ENCODE measurements around the gene MERTK. TPM values are rescaled to one million over a fixed set of nuclear protein-coding genes. Genes with fewer than 3 reads are reported as not detected.

The MERTK gene
- total and polyA plus RNA-seq, 2 of the 8 experiments (the other 6 are each of a cell fraction or from before 2014, with no cell fraction given): 6.5 to 7.0 TPM

DNA sequence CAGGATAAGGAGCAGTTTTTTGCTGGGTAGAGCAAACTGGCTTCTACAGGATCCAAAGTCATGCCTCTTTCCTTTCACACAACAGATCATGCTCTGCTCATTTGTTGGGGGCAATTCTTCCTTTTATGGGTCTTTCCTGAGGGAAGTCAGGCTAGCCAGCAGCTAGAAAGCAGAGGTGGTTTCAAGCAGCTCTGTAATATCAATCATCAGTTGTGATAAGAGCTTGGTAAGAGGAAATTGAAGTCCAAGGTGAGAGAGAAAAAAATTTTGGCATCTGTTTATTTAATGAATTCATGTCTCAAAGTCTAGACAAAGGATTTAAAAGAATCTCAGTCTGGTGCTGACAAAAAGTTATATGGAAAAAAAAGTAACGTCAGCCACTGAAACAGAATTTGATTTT, 162.9 kb downstream of the MERTK start:
- Histone ChIP-seq H3K4me1 (replicated peaks in 1 of 4; ENCODE audit: control insufficient read depth in 3 of 4, insufficient read depth in 4 of 4, low read length in 3 of 4) (no peaks in the 10 kb centered on the region; a peak in 1 of 7 replicates), H4K91ac (replicated peaks; ENCODE audit: insufficient read length, low read length) (no peak overlapping the region), H3K27me3 (replicated peaks in 1 of 4; ENCODE audit: control insufficient read depth in 3 of 4, extremely low read depth in 1 of 4, insufficient read depth in 3 of 4, low read length in 3 of 4) (no peaks in the 10 kb centered on the region), H4K5ac (ENCODE audit: insufficient read length, low read depth, low read length) (no peak overlapping the region), H2BK120ac (replicated peaks; ENCODE audit: low read depth, low read length) (no peak overlapping the region), H3K23me2 (ENCODE audit: low read depth, low read length) (peaks cover under 1% of the 10 kb centered on the region; the same call in 1 of the 2 replicates), H3K14ac (ENCODE audit: insufficient read length) (no peak overlapping the region), H2BK5ac (ENCODE audit: low read depth, low read length) (no peak overlapping the region), H4K20me1 (replicated peaks in 1 of 2; ENCODE audit: control insufficient read depth in 1 of 2, insufficient read depth in 2 of 2, low read length in 2 of 2) (peaks cover 2% of the 10 kb centered on the region in 2 experiments), H2AK5ac (ENCODE audit: low read depth, low read length) (no peak overlapping the region), H3K27ac (ENCODE audit: low read depth, low read length) (no peak overlapping the region), H3K79me1 (ENCODE audit: low read depth, low read length) (no peaks in the 10 kb centered on the region), H3K79me2 (ENCODE audit: control insufficient read depth in 1 of 2, insufficient read depth in 2 of 2, low read length in 2 of 2) (no peaks in the 10 kb centered on the region), H3K9me3 (ENCODE audit: insufficient read depth in 2 of 2, low read depth in 1 of 2, low read length in 1 of 2) (no peaks in the 10 kb centered on the region), H2BK12ac (ENCODE audit: low read depth, low read length) (no peak overlapping the region), H3K4ac (replicated peaks; ENCODE audit: insufficient read length, low read depth, low read length) (no peak overlapping the region), H3K36me3 (ENCODE audit: control insufficient read depth in 2 of 4, insufficient read depth in 4 of 4, low read length in 3 of 4) (peaks cover 0 to 7% (median 2%) of the 10 kb centered on the region in 4 experiments; a peak in 3 of 8 replicates), H4K8ac (ENCODE audit: extremely low read depth, insufficient read depth, low read length) (no peak overlapping the region), H3K18ac (ENCODE audit: extremely low read depth, low read length) (no peak overlapping the region), H3K4me3 (ENCODE audit: extremely low read depth in 1 of 4, insufficient read depth in 2 of 4, low read depth in 3 of 4, low read length in 4 of 4) (no peak overlapping the region), H3K56ac (replicated peaks; ENCODE audit: insufficient read length, low read depth, low read length) (no peak overlapping the region), H3K4me2 (ENCODE audit: insufficient read depth in 1 of 2, low read depth in 2 of 2, low read length in 2 of 2) (no peak overlapping the region), H2AFZ (ENCODE audit: low read length) (no peak overlapping the region), H2BK20ac (ENCODE audit: low read length) (no peak overlapping the region), H2BK15ac (ENCODE audit: low read length) (no peak overlapping the region), H3K23ac (ENCODE audit: insufficient read length) (no peak overlapping the region), H3K9ac (replicated peaks in 1 of 4; ENCODE audit: extremely low read depth in 1 of 4, low read depth in 3 of 4, low read length in 3 of 4) (no peak overlapping the region)
- DNase-seq (ENCODE audit: low read depth in 1 of 2, low spot score in 2 of 2) (no peak), FAIRE-seq (no peak)
- CTCF ChIA-PET (ENCODE audit: partially characterized antibody): no interaction called here
- POLR2A ChIA-PET (ENCODE audit: partially characterized antibody): no interaction called here
- 88% methylated on average over 1 of the region's 1 CpG; no CpG with 5 or more reads in 1 of the 2 experiments for WGBS, 2 experiments (ENCODE audit: extremely low coverage in 1 of 2, insufficient coverage in 1 of 2, insufficient read length in 1 of 2, insufficient replicate concordance in 2 of 2, low coverage in 1 of 2, low lambda C conversion rate in 2 of 2, missing lambda C conversion rate in 1 of 2)
- TF ChIP-seq HDAC2 (IDR thresholded peaks at IDR 0.05; ENCODE audit: borderline replicate concordance in 1 of 2, low read depth in 2 of 2, low read length in 2 of 2) (no peak), CHD2 (IDR thresholded peaks at IDR 0.05; ENCODE audit: low read length) (no peak), TEAD4 (IDR thresholded peaks at IDR 0.05; ENCODE audit: low read depth, low read length) (no peak), RFX5 (IDR thresholded peaks at IDR 0.05; ENCODE audit: borderline replicate concordance, low read depth, low read length) (no peak), KDM1A (IDR thresholded peaks at IDR 0.05; ENCODE audit: borderline replicate concordance, low read length) (no peak), MAFK (IDR thresholded peaks at IDR 0.05; ENCODE audit: low read depth, low read length) (no peak), POU5F1 (IDR thresholded peaks at IDR 0.05; ENCODE audit: low read depth, low read length) (no peak), FOSL1 (IDR thresholded peaks at IDR 0.05; ENCODE audit: insufficient read depth, low read depth, low read length) (no peak), RAD21 (IDR thresholded peaks at IDR 0.05 in 1 of 2, conservative IDR thresholded peaks at IDR 0.05 in 1 of 2; ENCODE audit: low read depth in 2 of 2, low read length in 2 of 2) (no peak), BCL11A (IDR thresholded peaks at IDR 0.05; ENCODE audit: low read depth in 2 of 2, low read length in 2 of 2) (no peak), GTF2F1 (IDR thresholded peaks at IDR 0.05; ENCODE audit: borderline replicate concordance, low read depth, low read length) (no peak)
- TF ChIP-seq, protein P1, sequence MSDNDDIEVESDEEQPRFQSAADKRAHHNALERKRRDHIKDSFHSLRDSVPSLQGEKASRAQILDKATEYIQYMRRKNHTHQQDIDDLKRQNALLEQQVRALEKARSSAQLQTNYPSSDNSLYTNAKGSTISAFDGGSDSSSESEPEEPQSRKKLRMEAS (IDR thresholded peaks at IDR 0.05): no peak

Measured in H1 (cell line).